ENCODE measurements around the gene HES3.

- peak; percentile 21 to 67 (median 50) for TF ChIP-seq CTCF (IDR thresholded peaks at IDR 0.05)
- TF ChIP-seq POLR2A (IDR thresholded peaks at IDR 0.05), result no peak
Observed at GRCh38 chr1:6208723-6209660, 35.0 kb upstream of the HES3 start.

All from body of pancreas (tissue), 4 donors.